NCI-H2029 treated with DMSO at 0.1 percent for 48 hours (cell line): ENCODE data around the gene GPD1.

Source experiments
- DNase-seq: peaks from one replicate; lab custom pipeline; 2025; lab: John Stamatoyannopoulos, UW

Gene GPD1

DNA sequence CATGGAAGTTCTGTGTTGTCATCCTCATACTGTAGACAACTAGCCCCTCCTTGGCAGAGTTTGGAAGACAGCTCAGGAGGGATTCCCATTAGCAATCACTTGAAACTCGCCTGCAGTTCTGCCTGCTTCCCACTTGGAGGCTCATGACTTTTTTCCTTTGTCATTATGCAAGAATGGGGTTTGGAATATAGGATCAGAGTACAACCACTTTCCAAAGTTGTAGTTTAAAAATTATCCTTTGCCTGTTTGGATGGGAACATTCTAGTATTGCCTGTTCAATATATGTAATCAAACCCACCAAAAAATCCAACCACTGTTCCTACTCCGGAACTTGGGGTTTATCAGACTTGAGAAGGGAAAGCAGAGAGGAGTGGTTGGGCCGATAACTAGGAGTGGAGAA, 2.1 kb upstream of the GPD1 start:
- DNase-seq: no peak

DNA sequence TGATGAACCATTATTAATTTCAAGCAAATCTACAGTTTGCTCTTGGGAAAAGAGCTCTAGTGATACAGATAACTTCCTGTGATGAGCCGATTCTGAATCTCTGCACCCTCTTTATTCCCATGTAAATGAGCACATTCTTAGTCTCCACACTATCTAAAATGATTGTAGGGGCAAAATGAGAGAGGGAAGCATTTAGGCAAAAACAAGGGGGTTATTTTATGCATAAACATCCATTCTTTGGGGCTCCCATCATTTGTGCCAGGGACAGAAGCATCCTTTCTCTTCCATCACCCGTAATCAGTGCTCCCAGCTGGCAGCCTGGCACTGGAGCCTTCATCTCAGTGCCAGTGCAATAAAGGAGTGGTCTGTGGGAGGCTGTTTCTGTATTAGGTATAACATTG, 1.7 kb upstream of the GPD1 start:
- no peak for DNase-seq

DNA sequence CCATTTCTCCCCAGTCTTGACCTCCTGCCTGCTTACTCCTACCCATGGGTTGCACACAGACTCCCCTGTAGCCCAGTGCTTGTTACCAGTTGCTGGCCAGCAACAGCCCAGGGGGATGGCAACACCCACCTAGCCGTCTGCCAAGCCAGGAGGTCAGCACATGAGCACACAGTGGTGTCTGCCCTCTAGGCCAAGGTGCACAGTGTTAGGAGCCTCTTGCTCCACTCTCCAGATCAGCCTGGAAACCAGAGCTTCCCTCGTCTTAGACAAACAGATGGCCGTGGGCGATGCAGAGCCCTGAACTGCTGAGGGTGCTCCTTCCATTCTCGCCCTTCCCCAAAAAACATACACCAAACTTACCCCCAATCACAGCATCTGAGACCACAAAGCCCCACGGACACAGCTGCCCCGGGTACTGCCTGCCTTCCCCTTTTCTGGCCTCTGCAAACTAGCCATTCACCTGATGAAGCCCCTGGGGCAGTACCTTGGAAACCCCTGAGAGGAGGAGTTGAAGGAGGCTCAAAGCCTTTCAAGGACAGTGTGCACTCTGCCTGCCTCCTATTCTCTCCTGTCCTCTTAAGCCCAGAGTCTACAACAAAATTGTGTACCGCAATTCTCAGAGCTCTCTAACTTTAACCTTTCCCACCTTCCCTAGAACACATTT, 1.0 kb upstream of the GPD1 start:
- DNase-seq: no peak

DNA sequence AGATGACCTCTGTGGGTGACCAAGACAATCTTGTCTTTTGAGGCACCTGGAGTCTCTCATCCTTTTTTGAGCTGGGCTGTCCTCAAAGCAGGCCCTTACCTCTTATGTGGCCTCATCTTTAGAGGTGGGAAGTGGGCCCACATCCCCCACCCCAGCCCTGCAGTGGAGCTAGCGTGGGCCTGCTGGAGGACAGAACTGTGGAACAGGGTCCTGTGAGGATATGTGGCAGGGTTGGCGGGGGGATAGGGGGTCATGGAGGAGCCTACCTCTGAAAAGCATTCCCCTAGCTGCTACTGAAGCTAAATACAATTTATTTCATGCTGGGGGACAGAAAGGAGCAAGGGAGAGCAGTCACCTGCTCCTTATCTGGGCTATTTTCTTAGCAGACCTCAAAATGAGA, 457 bp upstream of the GPD1 start:
- DNase-seq: no peak

DNA sequence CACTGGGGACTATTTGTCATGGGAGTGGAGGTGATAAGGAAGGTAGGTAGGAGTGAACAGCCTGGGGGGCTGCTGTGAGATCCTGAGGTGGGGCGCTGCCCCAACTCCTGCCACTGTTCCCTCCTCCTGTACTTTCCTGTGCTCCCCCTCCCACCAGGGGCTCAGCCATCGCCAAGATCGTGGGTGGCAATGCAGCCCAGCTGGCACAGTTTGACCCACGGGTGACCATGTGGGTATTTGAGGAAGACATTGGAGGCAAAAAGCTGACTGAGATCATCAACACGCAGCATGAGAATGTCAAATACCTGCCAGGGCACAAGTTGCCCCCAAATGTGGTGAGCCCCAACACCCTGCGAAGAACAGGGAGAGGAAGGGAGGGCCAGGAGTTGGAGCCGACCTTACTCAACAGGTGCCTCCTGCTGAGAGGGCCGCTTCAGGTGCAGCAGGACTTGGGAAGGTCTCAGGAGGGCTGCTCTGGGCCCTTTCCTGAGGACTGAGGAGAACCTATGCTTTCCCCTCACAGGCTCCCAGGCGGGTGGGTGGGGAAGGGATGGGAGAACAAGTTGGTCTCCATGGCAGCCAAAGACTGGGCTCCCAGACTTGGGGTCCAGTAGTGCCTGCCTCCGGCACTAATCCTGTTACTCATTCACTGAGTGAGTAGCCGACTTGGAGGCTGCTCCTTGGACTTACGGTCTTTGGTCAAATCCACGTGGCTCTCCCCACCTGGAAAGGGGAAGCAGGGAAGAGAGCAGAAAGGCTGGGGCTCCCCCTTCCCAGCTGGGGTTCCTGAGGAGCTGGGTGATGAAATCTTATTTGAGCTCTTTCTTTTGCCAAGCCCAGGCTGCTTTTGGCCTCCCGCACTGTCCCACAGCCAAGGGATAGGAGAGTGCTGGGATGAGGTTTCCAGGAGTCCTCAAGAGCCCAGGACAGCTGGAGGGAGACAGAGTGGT, 884 bp downstream of the GPD1 start:
- no peak for DNase-seq

DNA sequence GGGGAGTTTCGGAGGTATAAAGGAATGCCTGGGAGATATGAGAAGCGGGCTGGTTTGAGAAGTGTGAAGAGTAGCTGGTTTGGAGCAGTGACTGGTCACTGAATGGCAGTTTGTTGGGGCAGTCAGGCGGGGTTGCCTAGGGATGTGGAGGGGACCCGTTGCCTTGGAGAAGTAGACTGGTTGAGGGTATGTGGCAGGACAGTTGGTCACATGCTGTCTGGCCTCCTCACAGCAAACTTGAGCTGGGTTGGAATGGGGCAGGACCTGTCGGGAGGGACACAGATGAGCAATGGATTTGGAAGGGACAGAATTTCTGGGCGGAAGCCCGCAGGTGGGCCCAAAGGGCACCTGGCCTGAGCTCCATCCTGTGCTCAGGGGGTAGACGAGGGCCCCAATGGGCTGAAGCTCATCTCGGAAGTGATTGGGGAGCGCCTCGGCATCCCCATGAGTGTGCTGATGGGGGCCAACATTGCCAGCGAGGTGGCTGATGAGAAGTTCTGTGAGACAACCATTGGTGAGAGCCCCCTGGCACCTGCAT, 2.2 kb downstream of the GPD1 start:
- no peak for DNase-seq

DNA sequence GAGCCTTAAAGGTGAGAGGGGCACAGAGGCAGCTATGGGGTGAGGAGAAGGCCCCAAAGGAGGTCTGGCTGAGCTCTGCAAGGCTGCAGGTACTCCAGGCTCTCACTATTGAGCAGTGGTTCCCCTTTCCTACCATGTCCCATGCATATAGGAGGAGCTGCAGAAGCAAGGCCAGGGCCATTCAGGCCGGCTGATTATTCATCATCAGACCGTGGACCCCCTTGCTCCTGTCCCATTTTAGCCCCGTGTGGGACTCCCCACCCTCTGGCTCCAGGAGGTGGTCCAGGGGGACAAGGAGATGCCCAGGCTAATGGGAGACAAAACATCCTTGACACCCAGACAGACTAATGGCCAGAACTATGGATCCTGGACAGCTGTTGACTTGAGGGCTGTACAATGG, 3.1 kb downstream of the GPD1 start:
- DNase-seq: no peak

DNA sequence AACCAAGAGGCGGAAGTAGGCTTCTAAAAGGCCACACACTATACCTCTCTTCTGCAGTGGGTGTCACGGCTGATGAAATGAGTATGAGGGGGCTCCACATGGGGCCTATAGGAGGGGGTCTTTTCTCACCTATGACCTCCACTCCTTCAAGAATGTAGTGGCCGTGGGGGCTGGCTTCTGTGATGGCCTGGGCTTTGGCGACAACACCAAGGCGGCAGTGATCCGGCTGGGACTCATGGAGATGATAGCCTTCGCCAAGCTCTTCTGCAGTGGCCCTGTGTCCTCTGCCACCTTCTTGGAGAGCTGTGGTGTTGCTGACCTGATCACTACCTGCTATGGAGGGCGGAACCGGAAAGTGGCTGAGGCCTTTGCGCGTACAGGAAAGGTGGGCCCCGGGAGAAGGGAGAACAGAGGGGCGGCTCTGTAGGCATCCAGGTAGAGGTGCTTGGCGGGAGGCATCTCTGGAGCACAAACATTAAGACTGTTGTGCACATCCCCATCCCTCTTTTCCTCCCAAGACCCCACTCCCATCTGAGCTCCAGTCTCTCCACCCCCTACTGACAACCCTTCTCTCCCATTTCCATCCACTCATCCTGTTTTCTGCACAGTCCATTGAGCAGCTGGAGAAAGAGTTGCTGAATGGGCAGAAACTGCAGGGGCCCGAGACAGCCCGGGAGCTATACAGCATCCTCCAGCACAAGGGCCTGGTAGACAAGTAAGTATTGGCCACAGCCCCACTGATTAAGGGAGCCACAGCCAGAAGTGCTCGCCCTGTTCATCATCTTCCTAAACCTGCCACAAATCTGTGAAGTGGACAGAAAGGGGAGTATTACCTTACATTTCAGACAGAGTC, 3.8 kb downstream of the GPD1 start:
- DNase-seq: no peak

DNA sequence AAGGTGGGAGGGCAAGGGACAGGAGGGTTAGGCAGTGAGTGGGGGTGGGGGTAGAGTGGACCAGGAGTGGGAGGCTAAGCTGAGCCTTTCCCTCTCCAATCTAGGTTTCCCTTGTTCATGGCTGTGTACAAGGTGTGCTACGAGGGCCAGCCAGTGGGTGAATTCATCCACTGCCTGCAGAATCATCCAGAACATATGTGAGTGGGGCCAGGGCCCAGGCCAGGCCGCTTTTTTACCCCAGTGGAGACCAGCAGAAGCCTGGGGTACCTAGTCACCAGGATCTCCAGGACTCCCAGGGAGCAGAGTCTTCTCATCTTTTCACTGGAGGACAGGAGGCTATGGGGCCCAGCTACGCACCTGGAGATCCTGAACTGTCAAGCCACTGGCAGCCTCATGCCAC, 5.5 kb downstream of the GPD1 start:
- no peak for DNase-seq

DNA sequence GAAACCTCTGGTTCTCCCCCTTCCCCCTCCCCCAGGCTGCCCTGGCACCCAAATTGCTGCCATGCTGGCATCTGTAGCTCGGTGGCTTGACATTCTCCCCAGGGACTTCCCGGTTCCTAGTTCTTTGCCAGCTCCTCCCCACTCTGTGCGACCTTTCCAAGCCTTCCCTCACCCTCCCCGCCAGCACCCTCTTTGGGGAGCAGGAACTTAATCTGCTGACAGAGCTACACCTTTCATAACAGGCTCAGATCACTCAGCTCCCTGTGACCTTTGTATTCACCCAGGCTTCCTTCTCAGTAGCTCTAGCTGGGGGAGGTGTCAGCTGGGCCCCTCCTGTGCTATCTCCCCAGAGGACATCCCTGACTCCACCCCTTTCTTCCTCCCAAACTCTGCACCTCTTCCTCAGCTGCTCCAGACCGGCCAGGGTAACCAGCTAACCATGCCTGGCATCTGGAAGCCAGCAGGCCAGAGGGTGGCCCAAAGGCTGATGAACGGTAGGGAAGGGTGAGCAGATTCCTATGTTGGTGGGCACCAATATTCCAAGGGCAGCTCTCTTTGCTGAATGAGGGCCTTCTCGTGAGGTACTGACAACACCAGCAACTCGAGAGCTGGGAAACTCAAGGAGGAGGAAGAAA, 6.4 kb downstream of the GPD1 start:
- no peak for DNase-seq

DNA sequence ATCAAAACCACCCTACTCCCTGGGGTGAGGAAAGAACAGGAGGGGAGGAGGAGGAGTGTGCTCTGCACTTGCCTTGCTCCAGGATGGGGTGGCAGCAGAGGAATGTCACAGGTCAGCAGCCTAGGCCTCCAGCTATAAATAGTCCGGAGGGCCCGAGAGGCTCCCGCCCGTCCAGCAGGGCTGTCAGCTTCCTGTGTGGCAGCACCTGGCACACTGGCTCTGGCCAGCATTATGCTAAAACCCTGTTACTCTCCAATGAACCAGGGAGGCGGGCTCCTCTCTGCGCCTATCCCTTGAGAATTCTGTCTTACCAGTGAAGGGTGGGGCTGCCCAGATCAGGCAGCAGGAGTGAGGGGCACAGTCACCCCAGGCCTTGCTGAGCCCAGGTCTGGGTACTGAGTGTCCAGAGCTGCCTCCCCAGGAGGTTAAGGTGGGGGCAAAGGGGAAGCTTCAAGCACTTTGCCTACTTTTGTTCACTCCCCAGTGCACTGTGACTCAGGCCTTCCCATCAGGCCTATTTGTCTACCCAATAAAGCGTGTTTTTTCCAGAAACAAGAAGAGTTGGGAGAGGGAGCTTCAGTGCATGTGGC, 7.0 kb downstream of the GPD1 start:
- no peak for DNase-seq

DNA sequence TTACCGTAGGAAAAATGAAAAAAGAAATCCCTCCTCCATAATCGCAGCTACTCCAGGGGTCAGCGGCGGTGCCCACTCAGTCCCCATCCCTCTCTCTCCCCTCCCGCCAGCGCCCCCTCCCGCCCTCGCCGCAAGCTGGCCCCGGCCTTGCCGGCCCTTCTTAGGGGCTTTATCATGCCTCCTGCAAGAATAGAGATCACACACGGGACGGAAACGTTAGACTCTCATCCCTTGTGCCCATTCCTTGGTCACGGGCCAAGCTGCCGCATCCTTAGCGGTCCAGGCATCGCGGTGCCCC, 7.5 kb downstream of the GPD1 start:
- DNase-seq: no peak

DNA sequence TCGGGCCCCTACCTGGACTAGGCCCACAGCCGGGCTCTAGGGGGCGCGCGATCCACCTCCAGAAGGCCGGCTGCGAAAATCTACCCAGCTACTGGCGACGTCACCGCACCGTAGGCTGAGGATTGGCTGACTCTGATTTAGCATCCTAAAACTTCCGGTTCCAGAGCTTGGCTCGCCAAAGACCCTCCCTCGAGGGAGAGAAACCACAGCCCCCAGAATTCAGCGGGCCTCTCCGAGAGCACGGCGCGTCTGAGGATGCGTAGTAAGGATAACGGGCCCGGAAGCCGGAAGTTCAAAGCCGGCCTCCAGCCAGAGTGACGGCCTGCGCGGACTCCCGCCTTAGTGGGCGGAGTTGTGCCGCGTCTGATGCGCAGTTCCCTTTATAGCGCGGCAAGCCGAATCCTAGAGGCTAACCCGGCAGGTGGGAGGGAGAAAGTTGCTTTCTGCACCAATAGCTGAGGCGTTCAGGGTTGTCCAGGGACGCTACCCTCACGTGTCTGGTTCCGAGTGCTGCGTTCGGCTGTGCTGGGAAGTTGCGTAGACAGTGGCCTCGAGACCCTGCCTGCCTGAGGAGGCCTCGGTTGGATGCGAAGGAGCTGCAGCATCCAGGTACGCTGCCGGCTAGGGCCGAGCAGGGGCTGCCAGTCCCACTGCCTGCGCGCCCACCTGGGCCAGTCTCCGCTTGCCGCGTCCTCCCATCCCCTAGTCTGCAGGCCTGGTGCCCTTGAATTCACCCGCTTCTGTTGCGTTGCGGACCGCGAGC, 8.1 kb downstream of the GPD1 start, which contains the start of gene COX14:
Gene COX14, plus strand, starts transcription at position 544 of the 763 bp plus-strand sequence. CDS start 7,808 bp downstream, outside the sequence.
- DNase-seq: peak; percentile 96

DNA sequence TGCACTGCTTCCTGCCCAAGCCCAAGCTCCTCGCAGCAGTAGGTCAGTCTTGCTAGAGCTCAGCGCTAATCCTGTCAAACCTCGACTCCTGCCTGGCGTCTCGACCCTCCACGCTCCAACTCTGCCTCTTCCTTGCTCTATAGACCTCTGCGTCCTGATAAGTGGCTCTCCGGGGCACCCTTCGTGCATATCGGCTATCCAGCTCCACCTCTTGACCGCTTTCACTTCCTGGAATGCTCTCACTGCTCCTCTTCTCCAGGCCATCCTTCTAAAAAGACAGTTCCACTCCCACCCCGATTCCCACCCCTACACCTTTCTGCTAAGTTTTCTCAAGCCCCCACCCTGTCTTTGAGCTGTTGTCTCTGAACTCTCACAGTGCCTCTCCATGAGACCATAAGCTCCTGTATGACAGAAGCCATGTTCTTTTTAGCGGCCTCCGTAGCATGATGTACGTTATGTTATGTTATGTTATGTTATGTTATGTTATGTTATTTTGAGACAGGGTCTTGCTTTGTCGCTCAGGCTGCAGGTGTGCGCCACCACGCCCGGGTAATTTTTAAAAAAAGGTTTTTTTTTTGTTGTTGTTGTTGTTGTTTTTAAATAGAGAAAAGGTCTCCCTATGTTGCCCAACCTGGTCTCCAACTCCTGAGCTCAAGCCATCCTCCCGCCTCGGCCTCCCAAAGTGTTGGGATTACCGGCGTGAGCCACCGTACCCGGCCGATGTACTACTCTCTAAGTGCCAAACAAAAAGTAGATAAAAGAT, 8.8 kb downstream of the GPD1 start:
- peak; percentile 36 for DNase-seq

DNA sequence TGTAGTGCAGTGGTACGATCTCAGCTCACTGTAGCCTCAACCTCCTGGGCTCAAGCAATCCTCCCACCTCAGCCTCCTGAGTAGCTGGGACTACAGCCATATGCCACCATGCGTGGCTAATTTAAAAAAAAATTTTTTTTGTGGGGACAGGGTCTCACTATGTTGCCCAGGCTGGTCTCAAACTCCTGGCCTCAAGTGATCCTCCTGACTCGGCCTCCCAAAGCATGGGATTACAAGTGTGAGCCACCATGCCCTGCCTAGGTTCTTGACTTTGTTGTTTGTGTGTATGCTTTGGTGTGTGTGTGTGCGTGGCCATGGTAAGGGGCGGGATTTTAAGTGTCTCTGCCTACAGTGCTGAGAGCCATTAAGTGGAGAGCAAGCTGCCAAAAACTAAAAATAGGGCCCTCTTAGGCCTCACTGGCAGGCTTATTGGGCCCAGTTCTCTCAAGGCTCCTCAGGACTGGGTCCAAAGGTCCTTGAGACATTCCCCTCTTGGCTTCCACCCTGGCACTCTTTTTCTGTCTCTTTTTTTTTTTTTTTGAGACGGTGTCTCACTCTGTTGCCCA, 13.3 kb downstream of the GPD1 start:
- DNase-seq: peak; percentile 58

DNA sequence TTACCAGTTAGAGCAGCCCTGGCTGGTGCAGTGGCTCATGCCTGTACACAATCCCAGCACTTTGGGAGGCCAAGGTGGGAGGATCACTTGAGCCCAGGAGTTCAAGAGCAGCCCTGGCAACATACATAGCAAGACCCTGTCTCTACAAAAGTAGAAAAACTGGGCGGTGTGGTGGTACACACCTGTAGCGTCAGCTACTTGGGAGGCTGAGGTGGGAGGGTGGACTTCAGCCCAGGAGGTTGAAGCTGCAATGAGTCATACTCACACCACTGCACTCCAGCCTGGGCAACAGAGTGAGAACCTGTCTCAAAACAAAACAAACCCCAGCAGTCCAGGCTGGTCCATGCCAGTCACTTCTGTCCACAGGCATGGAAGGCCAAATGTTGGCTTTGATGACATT, 15.6 kb downstream of the GPD1 start:
- DNase-seq: no peak

DNA sequence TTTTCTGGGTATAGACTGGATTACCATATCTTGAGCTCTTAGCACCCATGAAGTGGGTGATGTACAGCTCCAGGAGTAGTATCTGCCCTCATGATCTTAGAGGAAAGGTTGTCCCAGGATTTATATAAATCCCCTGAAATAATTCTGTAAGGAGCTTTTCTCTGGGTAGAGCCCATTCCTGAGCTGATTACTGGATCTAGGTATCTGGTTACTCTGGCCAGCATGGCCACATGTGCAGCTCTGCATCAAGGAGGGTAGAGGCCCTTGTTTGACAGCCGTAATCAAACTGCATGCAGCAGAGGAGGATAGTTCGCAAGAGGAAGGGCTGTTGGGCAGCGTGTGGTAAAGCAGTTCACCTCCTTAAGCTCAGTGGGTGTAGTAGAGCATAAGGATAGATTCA, 16.7 kb downstream of the GPD1 start:
- no peak for DNase-seq

DNA sequence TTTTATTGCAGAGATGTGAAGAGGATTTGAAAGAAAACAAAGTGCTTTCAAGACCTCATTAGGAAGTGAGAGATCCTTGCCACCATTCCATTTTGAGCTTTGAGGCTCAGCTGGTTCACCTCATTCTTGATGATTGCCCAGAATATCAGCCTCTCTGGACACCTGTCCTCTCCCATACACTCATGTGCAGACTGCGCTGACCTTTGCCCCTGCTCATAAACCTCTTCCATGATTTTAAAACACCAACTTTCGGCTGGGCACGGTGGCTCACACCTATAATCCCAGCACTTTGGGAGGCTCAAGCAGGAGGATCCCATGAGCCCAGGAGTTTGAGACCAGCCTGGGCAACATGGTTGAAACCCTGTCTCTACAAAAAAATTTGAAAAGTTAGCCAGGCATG, 17.1 kb downstream of the GPD1 start:
- DNase-seq: no peak

DNA sequence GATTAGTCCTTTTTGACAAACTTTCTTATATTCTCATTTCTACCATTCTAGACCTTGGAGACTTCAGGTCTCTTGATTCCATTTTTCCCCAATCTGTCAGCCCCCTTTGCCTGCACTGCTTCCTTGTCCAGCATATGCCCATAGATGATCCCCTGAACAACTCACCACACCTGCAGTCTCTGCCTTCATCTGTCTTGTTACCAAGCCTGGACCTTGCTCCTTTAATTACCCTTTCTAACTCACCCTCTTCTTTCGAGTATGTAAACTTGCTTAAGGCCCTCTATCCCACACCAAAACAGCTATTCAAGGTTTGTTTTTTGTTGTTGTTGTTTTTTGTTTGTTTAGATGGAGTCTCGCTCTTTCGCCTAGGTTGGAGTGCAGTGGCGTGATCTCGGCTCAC, 17.8 kb downstream of the GPD1 start:
- no peak for DNase-seq

DNA sequence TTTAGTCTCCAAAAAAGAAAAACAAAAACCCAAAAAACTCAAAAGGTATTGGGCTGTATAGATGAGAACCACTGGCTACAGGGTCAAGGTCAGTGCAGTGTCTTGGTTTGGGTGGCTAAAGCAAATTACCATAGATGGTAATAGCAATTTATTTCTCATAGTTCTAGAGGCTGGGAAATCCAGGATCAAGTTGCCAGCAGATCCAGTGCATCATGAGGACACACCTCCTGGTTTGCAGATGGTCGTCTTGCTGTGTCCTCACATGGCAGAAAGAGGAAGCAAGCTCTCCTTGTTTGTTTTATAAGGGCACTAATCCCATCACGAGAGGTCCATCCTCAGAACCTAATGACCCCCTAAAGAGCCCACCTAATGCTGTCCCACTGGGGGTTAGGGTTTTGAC, 19.4 kb downstream of the GPD1 start:
- no peak for DNase-seq
